K562 (cell line): ENCODE data around the gene TNFSF15. TPM values are rescaled to one million over a fixed set of nuclear protein-coding genes. Genes with fewer than 3 reads are reported as not detected.

ENCODE experiments used
- ATAC-seq: fragments of 200-7000 bp; cut with Tn5 transposase; 3 replicates; pipeline ENCODE4 v1.9.1; 2020; ENCODE audit warnings: moderate library complexity
- BruUV-seq: library from RNA; stranded (reverse); fragments of 400-500 nt; replicated peaks from 2 replicates; lab custom pipeline; 2021; lab: Mats Ljungman, UMichigan
- CTCF ChIA-PET: fragments of 300-600 bp; formaldehyde crosslinking; extraction: SDS; loops from one replicate; lab custom pipeline; 2021; ENCODE audit warnings: low intra/inter-chr PET ratio; lab: Yijun Ruan, JAX
- POLR2A ChIA-PET: fragments of 300-600, 350-650 bp; sonication (Branson Sonifier 250); formaldehyde crosslinking; extraction: SDS; loops from one replicate; lab custom pipeline; 2021; ENCODE audit warnings: antibody characterized with exemption, inconsistent platforms; lab: Yijun Ruan, JAX
- DNase-seq, 4 experiments: peaks; one replicate each; pipeline versions ENCODE4 v3.0.0 to v3.0.0-alpha.2; 2011 to 2018; ENCODE audit warnings: low spot score in 3 of 4, mixed read lengths in 3 of 4; ENCODE audit errors: extremely low read depth in 1 of 4
- FAIRE-seq: peaks from 2 replicates; lab custom pipeline; 2011; peaks lifted over from hg19 to GRCh38; lab: Jason Lieb, UNC
- H2AFZ ChIP-seq: 2 replicates; pipeline ENCODE4 v1.6.0; 2011; ENCODE audit warnings: low read depth, low read length, control low read depth, inconsistent platforms
- H3K27ac ChIP-seq: fragments of 200-600 bp; 3 replicates; pipeline ENCODE4 v1.8.0; 2011; ENCODE audit warnings: low read depth, mild to moderate bottlenecking, control low read depth, inconsistent platforms, low read length, moderate library complexity, mixed read lengths; ENCODE audit errors: extremely low read depth
- H3K27me3 ChIP-seq, 2 experiments: fragments of 300-600 bp in 1 of 2; 2 replicates in 1 of 2; 3 replicates in 1 of 2; pipeline versions ENCODE4 v1.6.0 to v1.8.0; 2011; ENCODE audit warnings: inconsistent platforms in 2 of 2, low read length in 2 of 2, mild to moderate bottlenecking in 1 of 2, mixed read lengths in 1 of 2, moderate library complexity in 1 of 2; ENCODE audit not compliant: control insufficient read depth in 2 of 2, insufficient read depth in 2 of 2
- H3K36me3 ChIP-seq: fragments of 300-600 bp; 3 replicates; pipeline ENCODE4 v1.8.0; 2011; ENCODE audit warnings: mild to moderate bottlenecking, low read length, inconsistent platforms; ENCODE audit not compliant: control insufficient read depth, insufficient read depth
- H3K4me1 ChIP-seq, 2 experiments: fragments of 200-600 bp in 1 of 2; replicated peaks in 1 of 2; 2 replicates in 1 of 2; 3 replicates in 1 of 2; pipeline versions ENCODE4 v1.5.1 to v1.8.0; 2011; ENCODE audit warnings: inconsistent platforms in 2 of 2, low read length in 2 of 2, mild to moderate bottlenecking in 1 of 2, mixed read lengths in 1 of 2, moderate library complexity in 1 of 2; ENCODE audit not compliant: control insufficient read depth in 2 of 2, insufficient read depth in 2 of 2
- H3K4me2 ChIP-seq: 2 replicates; pipeline ENCODE4 v1.6.1; 2011; ENCODE audit warnings: low read length, control low read depth, inconsistent platforms, mixed read lengths; ENCODE audit not compliant: insufficient read depth
- H3K4me3 ChIP-seq: fragments of 200-600 bp; sonication (generic), shearing (Covaris generic); 2 replicates; pipeline ENCODE4 v1.5.1; 2016; ENCODE audit warnings: control low read depth, inconsistent platforms
- H3K79me2 ChIP-seq: fragments of 200-600 bp; 3 replicates; pipeline ENCODE4 v1.8.0; 2011; ENCODE audit warnings: low read length, inconsistent platforms; ENCODE audit not compliant: control insufficient read depth, insufficient read depth
- H3K9ac ChIP-seq, 2 experiments: 2 replicates each; pipeline versions ENCODE4 v1.6.0 to v1.6.1; 2011; ENCODE audit warnings: low read depth in 2 of 2, low read length in 2 of 2, control low read depth in 1 of 2, inconsistent platforms in 1 of 2, mild to moderate bottlenecking in 1 of 2, mixed read lengths in 1 of 2; ENCODE audit not compliant: insufficient read depth in 1 of 2
- H3K9me1 ChIP-seq: one replicate; pipeline ENCODE4 v1.6.0; 2011; ENCODE audit warnings: inconsistent platforms, mild to moderate bottlenecking, low read length, moderate library complexity; ENCODE audit not compliant: control insufficient read depth, insufficient read depth
- H3K9me3 ChIP-seq: replicated peaks from 2 replicates; pipeline ENCODE4 v1.5.1; 2011; ENCODE audit warnings: low read depth, low read length, inconsistent platforms; ENCODE audit not compliant: control insufficient read depth, insufficient read depth
- H4K20me1 ChIP-seq: replicated peaks from 2 replicates; pipeline ENCODE4 v1.6.1; 2011; ENCODE audit warnings: low read length, inconsistent platforms, mixed read lengths; ENCODE audit not compliant: control insufficient read depth, insufficient read depth
- BRD4 ChIP-seq: fragments of 200-600 bp; sonication (generic); IDR thresholded peaks from 2 replicates; pipeline ENCODE4 v1.6.1; 2017; ENCODE audit warnings: inconsistent platforms
- JUND ChIP-seq, 2 experiments: IDR thresholded peaks; 2 replicates in 1 of 2; 3 replicates in 1 of 2; pipeline ENCODE4 v1.6.1; 2011; ENCODE audit warnings: borderline replicate concordance in 2 of 2, low read depth in 2 of 2, low read length in 2 of 2, improper control_type of control experiment in 1 of 2, missing biosample characterization in 1 of 2, missing genetic modification characterization in 1 of 2, missing genetic modification reagents in 1 of 2
- MCM5 ChIP-seq: fragments of 450-650 bp; IDR thresholded peaks from 2 replicates; pipeline ENCODE4 v1.6.1; 2016; ENCODE audit warnings: low read depth
- NCOA4 ChIP-seq: fragments of 450-650 bp; IDR thresholded peaks from 2 replicates; pipeline ENCODE4 v1.6.1; 2018; ENCODE audit warnings: mild to moderate bottlenecking; ENCODE audit not compliant: partially characterized antibody
- NR3C1 ChIP-seq: sonication (generic); formaldehyde crosslinking; IDR thresholded peaks from 2 replicates; pipeline ENCODE4 v1.8.1; 2022; ENCODE audit warnings: missing genetic modification reagents
- OTX1 ChIP-seq: fragments of 450-650 bp; formaldehyde crosslinking; IDR thresholded peaks from 2 replicates; pipeline ENCODE4 v1.4.0; 2022; ENCODE audit warnings: mild to moderate bottlenecking
- POLR2A ChIP-seq: fragments of 450-650 bp; conservative IDR thresholded peaks from 2 replicates; pipeline ENCODE4 v1.6.1; 2016
- RBFOX2 ChIP-seq: fragments of 200-400 bp; formaldehyde crosslinking; IDR thresholded peaks from 2 replicates; pipeline ENCODE4 v1.6.1; 2017; ENCODE audit warnings: low read depth, mild to moderate bottlenecking, low read length, moderate library complexity
- STAT6 ChIP-seq: sonication (generic); formaldehyde crosslinking; IDR thresholded peaks from 2 replicates; pipeline ENCODE4 v1.8.1; 2023; ENCODE audit warnings: mild to moderate bottlenecking, missing genetic modification reagents
- TCF7L2 ChIP-seq: fragments of 150-350 bp; IDR thresholded peaks from 2 replicates; pipeline ENCODE4 v1.6.1; 2016; ENCODE audit warnings: low read depth, mild to moderate bottlenecking, low read length, moderate library complexity
- ZNF165 ChIP-seq: fragments of 250-450 bp; sonication (Bioruptor Pico); IDR thresholded peaks from 2 replicates; pipeline ENCODE4 v1.4.0; 2020; ENCODE audit warnings: borderline replicate concordance
- ZNF184 ChIP-seq: sonication (generic); formaldehyde crosslinking; IDR thresholded peaks from 2 replicates; pipeline ENCODE4 v1.5.0; 2020; ENCODE audit warnings: missing genetic modification reagents
- ZNF197 ChIP-seq: fragments of 200-800 bp; sonication (Bioruptor generic); IDR thresholded peaks from 2 replicates; pipeline ENCODE4 v1.6.1; 2016; ENCODE audit warnings: low read depth, missing genetic modification characterization, missing compliant biosample characterization
- ZNF263 ChIP-seq: sonication (generic); formaldehyde crosslinking; IDR thresholded peaks from 2 replicates; pipeline ENCODE4 v1.8.0; 2022; ENCODE audit warnings: mild to moderate bottlenecking, missing genetic modification reagents, borderline replicate concordance
- ZNF431 ChIP-seq: sonication (generic); formaldehyde crosslinking; IDR thresholded peaks from 2 replicates; pipeline ENCODE4 v1.8.0; 2022; ENCODE audit warnings: mild to moderate bottlenecking, missing genetic modification reagents
- ZNF668 ChIP-seq: fragments of 250-450 bp; sonication (Bioruptor Pico); IDR thresholded peaks from 2 replicates; pipeline ENCODE4 v1.8.0; 2022; ENCODE audit warnings: mild to moderate bottlenecking, inconsistent platforms
- WGBS: fragments of 100-300 bp; shearing (Covaris generic); methylation state at CpG from one replicate; pipeline ENCODE4 v1.1.6; 2016; ENCODE audit warnings: low coverage, mixed read lengths; ENCODE audit not compliant: insufficient coverage; ENCODE audit errors: missing lambda C conversion rate; 5-methylcytosine and 5-hydroxymethylcytosine counted together
- in situ Hi-C: fragments of 300-500 bp; cut with MboI; formaldehyde crosslinking; loops from 4 replicates; pipeline ENCODE4 v1.15.0; 2018; ENCODE audit warnings: inconsistent platforms, mixed read lengths
- intact Hi-C: fragments of 100-400 bp; cut with micrococcal nuclease; formaldehyde crosslinking; loops from 2 replicates; pipeline ENCODE4 v1.14.2; 2022
- polyA plus RNA-seq, 8 experiments: library from polyadenylated mRNA; depleted of rRNA in 4 of 8; stranded (reverse) in 5 of 8; unstranded in 3 of 8; fragments of >200 nt; fragmentation: Nextera tagmentation in 2 of 8; fragmentation: Illumina TruSeq in 1 of 8; extraction: Ambion mirVana in 2 of 8; extraction: Trizol in 1 of 8; gene quantifications; 2 replicates each; pipeline versions ENCODE4 v1.2.1 to v1.2.3, GENCODE V29; 2011 to 2014; ENCODE audit warnings: inconsistent platforms in 1 of 8, missing spikeins in 1 of 8
- total RNA-seq, 7 experiments: library from RNA; depleted of rRNA in 6 of 7; stranded (reverse); fragments of >200 nt in 6 of 7; fragmentation: Illumina TruSeq in 2 of 7; extraction: Trizol in 2 of 7; gene quantifications; 2 replicates each; pipeline versions ENCODE4 v1.2.1 to v1.2.3, GENCODE V29; 2011 to 2021; ENCODE audit warnings: low replicate concordance in 1 of 7

Gene TNFSF15
- total and polyA plus RNA-seq, 9 of the 15 experiments (the other 6 are each of a cell fraction or from before 2014, with no cell fraction given) = not detected

GRCh38 chr9:114798101-114798500 is 7.7 kb downstream of the TNFSF15 start:
- no TSS peak for BruUV-seq

GRCh38 chr9:114792396-114792795 is 13.4 kb downstream of the TNFSF15 start:
- H3K79me2 ChIP-seq = no peaks in the 10 kb centered on the region
- BruUV-seq = no TSS peak
- DNase-seq (no peak), ATAC-seq (no peak), FAIRE-seq (no peak)
- H3K4me1 ChIP-seq = no peaks in the 10 kb centered on the region
- H3K9me1 ChIP-seq = no peaks in the 10 kb centered on the region
- intact Hi-C loops (no loop called here), in situ Hi-C loops (no loop called here)
- no peaks in the 10 kb centered on the region for H4K20me1 ChIP-seq
- no peak overlapping the region for H2AFZ ChIP-seq
- H3K27me3 ChIP-seq = no peaks in the 10 kb centered on the region; a peak in 1 of 5 replicates
- no peak overlapping the region for H3K4me3 ChIP-seq
- no peak overlapping the region for H3K27ac ChIP-seq
- H3K4me2 ChIP-seq = no peak overlapping the region
- TF ChIP-seq OTX1 (CRISPR knock-in tag) (no peak), RBFOX2 (no peak), STAT6 (CRISPR knock-in tag) (no peak), POLR2A (no peak), ZNF184 (CRISPR knock-in tag) (no peak), MCM5 (no peak), ZNF431 (CRISPR knock-in tag) (no peak), JUND (IDR thresholded peaks at IDR 0.05; ENCODE audit: borderline replicate concordance, low read depth, low read length) (no peak), JUND (tag; IDR thresholded peaks at IDR 0.05; ENCODE audit: borderline replicate concordance, low read depth, low read length) (no peak), ZNF668 (no peak), NR3C1 (CRISPR knock-in tag) (no peak), ZNF263 (CRISPR knock-in tag) (no peak), NCOA4 (no peak), BRD4 (no peak)
- no peak overlapping the region for H3K9ac ChIP-seq
- no peaks in the 10 kb centered on the region for H3K36me3 ChIP-seq
- CTCF ChIA-PET = no interaction called here
- H3K9me3 ChIP-seq = no peaks in the 10 kb centered on the region
- WGBS = 0% methylated on average over 4 of the region's 4 CpGs
- POLR2A ChIA-PET = no interaction called here

More at GRCh38 chr9:114798101-114798500, 7.7 kb downstream of the TNFSF15 start:
- CTCF ChIA-PET = no interaction called here
- intact Hi-C loops = no loop called here
- no peaks in the 10 kb centered on the region for H3K36me3 ChIP-seq
- no peaks in the 10 kb centered on the region for H4K20me1 ChIP-seq
- H3K27ac ChIP-seq = no peak overlapping the region
- no peak for TF ChIP-seq TCF7L2
- TF ChIP-seq ZNF165 (CRISPR knock-in tag) = no peak
- TF ChIP-seq ZNF197 (CRISPR knock-in tag) = no peak
- TF ChIP-seq, all 486 proteins: peak for 0
- peaks cover 0 to 4% of the 10 kb centered on the region in 2 experiments; a peak in 1 of 5 replicates for H3K27me3 ChIP-seq
- in situ Hi-C loops = no loop called here
- no peaks in the 10 kb centered on the region for H3K9me3 ChIP-seq
- DNase-seq (no peak), ATAC-seq (no peak), FAIRE-seq (no peak)
- POLR2A ChIA-PET = no interaction called here
- H3K4me2 ChIP-seq = no peak overlapping the region
- H3K9ac ChIP-seq = no peak overlapping the region
- no peaks in the 10 kb centered on the region for H3K79me2 ChIP-seq
- no peak overlapping the region for H2AFZ ChIP-seq
- WGBS = 0% methylated on average over 1 of the region's 1 CpG
- H3K4me1 ChIP-seq = no peaks in the 10 kb centered on the region
- H3K9me1 ChIP-seq = no peaks in the 10 kb centered on the region
- no peak overlapping the region for H3K4me3 ChIP-seq
